ENCODE measurements around the gene MMP13. TPM values are rescaled to one million over a fixed set of nuclear protein-coding genes. Genes with fewer than 3 reads are reported as not detected.
"Not testable (repeated sequence)": the region's sequence is repeated elsewhere in the genome, so short reads cannot be mapped to it uniquely, and the experiment has no call there.

Gene MMP13
- not detected in 2 replicates for total RNA-seq (2014; rRNA removed; shearing (Covaris generic))

DNA sequence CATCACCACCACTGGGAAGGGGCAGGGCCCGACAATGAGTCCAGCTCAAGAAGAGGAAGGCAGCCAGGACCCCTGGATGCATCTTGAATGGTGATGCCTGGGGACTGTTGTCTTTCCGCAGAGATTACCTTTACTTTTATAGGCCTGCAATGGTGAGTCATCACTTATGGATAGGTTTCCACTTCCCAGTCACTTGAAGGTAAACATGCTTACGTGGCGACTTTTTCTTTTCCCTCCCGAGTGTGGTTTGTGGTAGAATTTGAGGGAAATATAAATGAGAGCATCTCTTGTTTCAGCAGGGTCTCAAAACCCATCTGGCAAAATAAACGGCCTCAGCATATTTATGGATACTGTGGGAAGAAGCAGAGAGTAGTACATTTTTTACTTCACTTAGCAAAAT, at the start of gene MMP13:
TSS of gene MMP13 (minus strand) at position 109 of the 400 bp plus-strand sequence. CDS start at position 82, 27 bp downstream.
- H3K36me3 ChIP-seq = no peaks in the 10 kb centered on the region
- no peaks in the 10 kb centered on the region for H3K27me3 ChIP-seq
- H3K27ac ChIP-seq = no peak within 1 kb of the TSS
- no peak within 1 kb of the TSS for H3K4me3 ChIP-seq
- DNase-seq = no peak
- H3K9me3 ChIP-seq (replicated peaks) = no peaks in the 10 kb centered on the region
- H3K4me1 ChIP-seq = no peaks in the 10 kb centered on the region

DNA sequence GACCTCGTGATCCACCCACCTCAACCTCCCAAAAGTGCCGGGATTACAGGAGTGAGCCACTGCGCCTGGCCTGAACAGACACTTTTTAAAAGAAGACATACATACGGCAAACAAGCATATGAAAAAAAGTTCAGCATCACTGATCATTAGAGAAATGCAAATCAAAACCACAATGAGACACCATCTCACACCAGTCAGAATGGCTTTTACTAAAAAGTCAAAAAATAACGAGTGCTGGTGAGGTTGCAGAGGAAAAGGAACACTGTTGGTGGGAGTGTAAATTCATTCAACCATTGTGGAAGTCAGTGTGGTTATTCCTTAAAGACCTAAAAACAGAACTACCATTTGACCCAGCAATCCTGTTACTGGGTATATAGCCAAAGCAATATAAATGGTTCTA, 48.7 kb upstream of the MMP13 start:
- H3K4me1 ChIP-seq; H3K4me3 ChIP-seq; H3K36me3 ChIP-seq; DNase-seq; H3K27me3 ChIP-seq; H3K27ac ChIP-seq; H3K9me3 ChIP-seq (replicated peaks): not testable (repeated sequence)

DNA sequence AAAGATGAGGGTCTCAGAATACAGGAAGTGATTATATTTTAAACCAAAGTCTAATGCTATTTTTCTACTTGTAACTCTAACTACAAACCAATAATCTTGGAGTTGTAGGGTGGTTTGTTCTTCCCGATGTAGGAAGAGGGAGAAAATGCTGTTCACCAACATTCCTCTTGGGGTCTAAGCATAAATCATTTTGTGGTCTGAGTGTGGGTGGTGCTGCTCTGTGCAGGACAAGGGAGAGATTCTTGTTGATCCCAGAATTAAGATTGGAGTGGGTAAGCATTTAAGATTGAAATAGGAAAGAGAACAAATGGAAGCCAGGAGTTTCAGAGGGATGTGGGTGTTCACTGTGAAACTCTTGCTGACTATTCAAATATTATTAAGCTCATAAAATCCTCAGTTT, 38.6 kb upstream of the MMP13 start:
- DNase-seq = no peak
- Histone ChIP-seq H3K36me3 (no peaks in the 10 kb centered on the region), H3K9me3 (replicated peaks) (no peaks in the 10 kb centered on the region), H3K27me3 (no peaks in the 10 kb centered on the region), H3K27ac (no peak overlapping the region), H3K4me1 (peaks cover 4% of the 10 kb centered on the region; the same call in 1 of the 2 replicates), H3K4me3 (no peak overlapping the region)

DNA sequence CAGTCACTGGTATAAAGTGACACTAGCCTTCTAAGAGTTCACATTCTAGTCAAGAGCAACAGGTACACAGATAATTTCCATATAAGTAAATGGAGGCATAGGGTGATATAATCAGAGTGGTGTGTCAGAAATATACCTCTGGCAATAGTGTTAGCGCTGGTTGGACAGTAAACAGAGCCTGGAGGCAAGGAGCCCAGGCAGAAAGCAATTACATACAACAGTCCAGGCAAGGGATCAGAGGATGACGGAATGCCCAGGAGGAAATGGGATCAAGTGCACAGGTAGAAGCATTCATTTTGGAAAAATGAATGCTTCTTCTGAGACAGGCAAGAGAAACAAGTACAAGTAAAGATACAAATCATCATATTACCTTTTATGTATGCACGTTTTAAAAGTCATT, 36.2 kb upstream of the MMP13 start:
- H3K4me1 ChIP-seq = peaks cover 4% of the 10 kb centered on the region; the same call in 1 of the 2 replicates
- H3K27me3 ChIP-seq = no peaks in the 10 kb centered on the region
- no peaks in the 10 kb centered on the region for H3K9me3 ChIP-seq (replicated peaks)
- no peak for DNase-seq
- H3K36me3 ChIP-seq = no peaks in the 10 kb centered on the region
- H3K27ac ChIP-seq = no peak overlapping the region
- H3K4me3 ChIP-seq = no peak overlapping the region

DNA sequence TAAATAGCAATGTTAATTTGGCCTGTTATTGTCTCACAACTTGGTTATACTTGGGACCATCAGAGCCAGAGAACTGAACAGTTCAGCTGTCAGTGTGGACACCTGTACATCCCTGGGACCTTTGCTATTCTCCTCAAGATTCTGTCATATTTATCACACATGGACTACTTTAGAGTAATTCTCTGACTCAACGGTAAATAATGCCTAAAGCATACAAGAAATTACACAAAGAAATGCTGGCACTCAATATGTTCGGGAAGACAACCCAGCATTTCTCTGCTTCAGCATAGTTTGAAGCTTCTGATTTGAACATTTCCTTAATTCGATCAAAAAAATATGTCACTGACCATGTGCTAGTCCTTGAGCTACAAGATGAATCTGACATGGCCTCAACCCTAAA, 34.6 kb upstream of the MMP13 start:
- H3K4me1 ChIP-seq = no peaks in the 10 kb centered on the region
- no peaks in the 10 kb centered on the region for H3K27me3 ChIP-seq
- no peaks in the 10 kb centered on the region for H3K36me3 ChIP-seq

DNA sequence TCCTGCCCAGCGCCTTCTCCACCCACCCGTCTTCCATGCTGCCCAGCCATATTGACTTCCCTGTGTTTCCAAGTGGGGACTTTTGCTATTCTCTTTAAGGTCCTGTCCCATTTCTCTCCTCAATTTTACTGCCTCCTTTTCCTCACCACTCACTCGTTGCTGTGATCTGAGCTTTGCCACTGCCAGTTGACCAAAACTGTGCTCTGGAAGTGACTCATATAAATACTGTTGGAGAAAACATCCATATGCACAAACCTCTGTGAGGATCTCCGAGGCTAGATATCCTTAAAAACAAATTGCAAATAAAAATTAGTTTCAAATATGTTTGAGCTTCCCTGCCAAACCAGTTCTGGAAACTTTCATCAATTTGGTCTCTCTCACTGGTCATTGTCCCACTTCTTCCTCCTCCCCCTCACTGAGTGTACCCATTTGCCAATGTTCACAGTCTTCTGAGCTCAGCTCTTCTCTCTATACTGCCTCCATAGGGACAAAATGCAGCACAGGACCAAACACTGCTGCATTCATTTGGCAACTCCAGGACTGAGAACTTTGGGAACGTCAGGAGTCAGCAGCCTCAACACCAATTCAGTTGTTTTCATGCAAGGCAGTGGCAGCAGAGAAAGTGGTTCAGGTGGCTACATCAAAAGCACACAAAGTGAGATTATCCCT, 34.0 kb upstream of the MMP13 start:
- DNase-seq = no peak
- H3K4me1 ChIP-seq = no peaks in the 10 kb centered on the region
- H3K4me3 ChIP-seq = no peak overlapping the region
- H3K36me3 ChIP-seq = no peaks in the 10 kb centered on the region
- H3K9me3 ChIP-seq (replicated peaks) = no peaks in the 10 kb centered on the region
- no peaks in the 10 kb centered on the region for H3K27me3 ChIP-seq
- H3K27ac ChIP-seq = no peak overlapping the region

More for the DNA sequence above, 34.6 kb upstream of the MMP13 start:
- H3K4me3 ChIP-seq = no peak overlapping the region
- H3K9me3 ChIP-seq (replicated peaks) = no peaks in the 10 kb centered on the region
- no peak overlapping the region for H3K27ac ChIP-seq
- no peak for DNase-seq

DNA sequence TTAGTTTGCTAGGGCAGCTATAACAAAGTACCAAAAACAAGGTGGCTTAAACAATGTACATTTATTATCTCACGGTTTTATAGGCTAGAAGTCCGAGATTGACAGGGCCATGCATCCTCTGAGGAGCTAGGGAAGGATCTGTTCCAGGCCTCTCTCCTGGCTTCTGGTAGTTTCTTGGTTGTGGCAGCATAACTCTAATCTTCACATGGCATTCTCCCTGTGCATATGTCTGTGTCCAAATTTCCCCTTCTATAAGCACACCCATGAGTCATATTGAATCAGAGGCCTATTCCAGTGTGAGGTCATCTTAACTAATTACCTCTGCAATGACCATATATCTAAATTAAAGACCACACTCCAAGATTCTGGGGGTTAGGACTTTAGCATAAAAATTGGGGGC, 31.3 kb upstream of the MMP13 start:
- no peak for DNase-seq
- Histone ChIP-seq H3K9me3 (replicated peaks) (no peaks in the 10 kb centered on the region), H3K36me3 (no peaks in the 10 kb centered on the region), H3K27me3 (no peaks in the 10 kb centered on the region), H3K4me1 (no peaks in the 10 kb centered on the region), H3K4me3 (no peak overlapping the region), H3K27ac (no peak overlapping the region)

DNA sequence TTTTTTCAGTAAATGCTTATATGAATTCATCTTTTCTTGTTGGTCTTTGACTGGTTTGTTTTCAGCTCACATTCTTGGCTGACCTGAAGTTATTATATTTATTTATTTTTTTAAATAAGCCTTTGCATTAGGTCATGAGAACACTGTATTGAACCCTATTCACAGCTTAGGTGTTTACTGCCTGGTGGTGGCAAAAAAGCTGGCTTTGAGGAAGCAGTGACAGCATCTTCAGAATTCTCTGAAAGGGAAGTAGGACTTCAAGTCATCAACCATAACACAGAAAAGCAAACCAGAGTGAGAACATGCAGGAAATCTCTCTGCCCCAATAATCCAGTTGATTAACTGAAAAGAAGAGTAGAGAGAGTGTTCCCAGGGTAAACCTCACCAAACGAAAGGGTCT, 30.3 kb upstream of the MMP13 start:
- no peak for DNase-seq
- no peaks in the 10 kb centered on the region for H3K36me3 ChIP-seq
- no peaks in the 10 kb centered on the region for H3K27me3 ChIP-seq
- H3K27ac ChIP-seq = no peak overlapping the region
- no peaks in the 10 kb centered on the region for H3K9me3 ChIP-seq (replicated peaks)
- no peaks in the 10 kb centered on the region for H3K4me1 ChIP-seq
- H3K4me3 ChIP-seq = no peak overlapping the region

DNA sequence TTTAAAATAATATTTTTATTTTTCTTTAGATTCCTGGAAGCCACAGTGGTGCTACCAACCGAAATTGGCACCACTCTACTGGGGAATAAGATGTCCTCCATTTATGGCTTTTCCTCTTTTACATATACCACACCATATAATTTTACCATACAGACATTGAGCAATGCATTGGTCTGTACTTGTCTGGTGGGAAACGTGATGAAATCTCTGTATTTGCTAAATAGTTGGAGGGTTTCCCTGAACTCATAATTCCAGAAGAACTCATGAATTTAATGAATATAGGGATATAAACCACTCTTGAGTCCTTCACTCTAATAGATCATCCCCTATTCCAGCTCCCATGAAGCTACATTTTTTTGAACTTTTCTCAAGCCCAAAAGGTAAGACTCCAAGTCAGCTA, 28.0 kb upstream of the MMP13 start:
- Histone ChIP-seq H3K4me3 (no peak overlapping the region), H3K36me3 (no peaks in the 10 kb centered on the region), H3K4me1 (no peaks in the 10 kb centered on the region), H3K27me3 (no peaks in the 10 kb centered on the region), H3K9me3 (replicated peaks) (no peaks in the 10 kb centered on the region), H3K27ac (no peak overlapping the region)
- no peak for DNase-seq

DNA sequence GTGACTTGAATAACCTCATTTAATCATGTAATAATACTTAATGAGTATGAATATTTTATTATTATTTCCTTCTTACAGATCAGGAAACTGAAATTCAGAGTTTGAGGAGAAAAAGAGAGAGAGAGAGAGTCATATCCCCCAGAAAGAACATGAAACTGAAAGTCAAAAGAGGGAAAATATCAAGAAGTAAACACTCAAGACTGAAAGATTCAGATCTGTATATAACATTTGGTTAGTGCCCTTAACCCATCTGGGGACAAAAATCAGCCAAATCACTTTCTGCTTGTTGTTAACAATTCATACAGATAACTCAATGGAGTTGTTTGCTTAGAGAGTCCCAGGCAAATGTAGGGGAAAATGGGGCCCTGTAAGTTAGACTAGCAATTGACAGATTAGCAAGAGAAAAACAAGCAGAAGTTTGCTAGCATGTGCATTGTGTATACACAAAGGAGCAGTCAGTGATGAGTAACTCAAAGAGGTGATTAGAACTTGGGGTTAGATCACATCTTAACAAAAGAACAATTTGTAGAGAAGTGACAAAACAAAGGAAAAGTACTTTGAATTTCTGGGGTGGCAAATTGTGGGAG, 25.9 kb upstream of the MMP13 start:
- no peaks in the 10 kb centered on the region for H3K9me3 ChIP-seq (replicated peaks)
- no peak overlapping the region for H3K4me3 ChIP-seq
- H3K27me3 ChIP-seq = no peaks in the 10 kb centered on the region
- no peaks in the 10 kb centered on the region for H3K4me1 ChIP-seq
- DNase-seq = no peak
- H3K36me3 ChIP-seq = no peaks in the 10 kb centered on the region
- H3K27ac ChIP-seq = no peak overlapping the region

DNA sequence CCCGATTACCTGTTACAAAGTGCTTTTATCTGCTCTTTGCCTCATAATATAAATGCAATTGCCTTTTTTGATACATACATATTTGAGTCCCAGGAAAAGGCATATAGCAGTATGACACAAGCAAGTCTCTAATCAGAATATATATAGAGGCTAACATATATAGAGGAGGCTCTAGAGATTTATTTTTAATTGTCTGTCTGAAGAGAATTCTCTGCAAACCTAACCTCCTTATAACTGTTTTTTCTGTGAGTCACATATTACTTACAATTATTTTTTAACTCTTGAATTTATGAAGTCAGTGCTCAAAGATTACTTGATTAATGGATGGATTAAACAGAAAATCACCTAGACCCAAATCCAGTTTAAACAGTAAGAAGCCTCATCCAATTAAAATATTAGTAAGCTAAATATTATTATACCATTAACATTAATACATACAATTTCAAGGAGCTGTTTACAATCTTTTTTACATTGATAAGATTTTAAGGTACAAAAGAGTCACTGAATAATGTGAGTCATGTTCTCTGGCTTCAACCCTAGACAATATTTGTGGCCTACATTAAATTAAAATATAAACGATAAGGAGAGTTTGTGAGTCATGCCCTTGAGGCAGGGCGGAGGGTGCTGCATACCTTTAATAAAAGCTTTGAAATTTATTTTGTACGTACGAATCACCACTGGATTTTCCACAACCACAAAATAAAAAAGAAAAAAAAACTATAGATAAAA, 19.2 kb upstream of the MMP13 start:
- Histone ChIP-seq H3K27ac (no peak overlapping the region), H3K4me3 (no peak overlapping the region), H3K4me1 (no peaks in the 10 kb centered on the region), H3K36me3 (no peaks in the 10 kb centered on the region), H3K9me3 (replicated peaks) (no peaks in the 10 kb centered on the region), H3K27me3 (no peaks in the 10 kb centered on the region)
- no peak for DNase-seq

DNA sequence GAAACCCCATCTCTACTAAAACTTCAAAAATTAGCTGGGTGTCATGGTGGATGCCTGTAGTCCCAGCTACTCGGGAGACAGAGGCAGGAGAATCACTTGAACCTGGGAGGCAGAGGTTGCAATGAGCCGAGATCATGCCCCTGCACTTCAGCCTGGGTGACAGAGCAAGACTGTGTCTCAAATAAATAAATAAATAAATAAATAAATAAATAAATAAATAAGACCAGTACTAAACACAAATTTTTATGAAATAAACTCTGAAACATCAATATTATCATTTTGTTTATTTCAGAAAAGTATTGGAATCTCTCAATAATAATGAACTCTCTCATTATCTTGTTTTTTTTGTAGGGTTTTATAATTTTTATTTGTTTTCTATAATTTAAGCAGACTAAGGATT, 18.2 kb upstream of the MMP13 start:
- H3K9me3 ChIP-seq (replicated peaks); DNase-seq; H3K27me3 ChIP-seq; H3K4me1 ChIP-seq; H3K4me3 ChIP-seq; H3K36me3 ChIP-seq; H3K27ac ChIP-seq: not testable (repeated sequence)

DNA sequence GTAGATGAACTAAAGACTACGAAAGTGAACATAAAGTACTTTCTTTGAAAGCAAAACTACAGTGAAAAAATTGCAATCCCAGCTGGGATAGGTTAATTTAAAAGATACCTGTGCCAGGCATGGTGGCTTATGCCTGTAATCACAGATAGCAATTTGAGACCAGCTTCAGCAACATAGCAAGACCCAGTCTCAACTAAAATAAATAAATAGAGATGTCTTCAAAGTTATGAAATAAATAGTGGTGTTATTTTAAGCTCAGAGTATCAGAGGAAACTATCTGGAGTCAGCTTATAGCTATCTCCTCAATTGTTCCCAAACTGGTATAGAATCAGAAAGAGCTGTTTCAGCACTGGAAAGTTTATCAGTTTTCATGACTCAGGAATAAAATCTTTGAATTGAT, 17.3 kb upstream of the MMP13 start:
- Histone ChIP-seq H3K36me3 (no peaks in the 10 kb centered on the region), H3K9me3 (replicated peaks) (no peaks in the 10 kb centered on the region), H3K27me3 (no peaks in the 10 kb centered on the region), H3K27ac (no peak overlapping the region), H3K4me3 (no peak overlapping the region), H3K4me1 (no peaks in the 10 kb centered on the region)
- no peak for DNase-seq

DNA sequence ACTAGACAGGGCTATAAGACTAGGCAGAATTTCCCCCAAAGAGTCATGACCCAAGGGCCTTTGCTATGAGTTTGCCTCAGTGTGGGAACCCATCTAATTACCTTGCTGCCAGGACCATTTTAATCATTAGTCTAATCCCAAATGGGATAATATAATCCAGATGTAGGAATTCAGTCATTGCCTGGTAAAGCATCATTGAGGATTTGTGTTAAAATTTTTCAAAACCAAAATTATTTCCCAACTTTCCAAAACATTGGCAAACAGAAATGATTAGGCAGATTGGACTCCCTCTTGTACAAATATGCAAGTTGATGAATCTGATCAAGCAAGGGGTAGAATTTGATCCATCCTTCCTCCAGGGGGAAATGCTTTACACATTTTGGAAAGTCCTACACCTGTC, 16.2 kb upstream of the MMP13 start:
- H3K4me3 ChIP-seq = no peak overlapping the region
- H3K27ac ChIP-seq = no peak overlapping the region
- H3K9me3 ChIP-seq (replicated peaks) = no peaks in the 10 kb centered on the region
- no peaks in the 10 kb centered on the region for H3K4me1 ChIP-seq
- DNase-seq = no peak
- H3K36me3 ChIP-seq = no peaks in the 10 kb centered on the region
- no peaks in the 10 kb centered on the region for H3K27me3 ChIP-seq

DNA sequence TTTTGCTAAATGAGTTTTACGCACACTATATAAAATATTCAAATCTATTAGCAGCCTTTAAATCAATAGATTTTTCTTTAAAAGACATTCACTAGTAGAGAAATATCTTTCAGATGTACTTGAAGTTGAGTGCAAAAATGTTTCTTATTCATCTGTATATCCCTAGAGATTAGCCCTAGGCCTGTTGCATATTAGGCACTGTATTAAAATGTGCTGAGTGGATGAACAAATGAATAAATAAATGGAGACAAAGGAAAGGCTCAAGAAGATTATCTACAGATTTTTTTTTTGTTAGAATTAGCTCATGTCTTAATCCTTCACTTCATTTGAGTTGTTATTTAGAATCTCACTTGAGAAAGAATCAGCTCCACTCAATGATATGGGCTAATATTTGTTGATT, 12.0 kb upstream of the MMP13 start:
- H3K4me1 ChIP-seq = no peaks in the 10 kb centered on the region
- no peaks in the 10 kb centered on the region for H3K36me3 ChIP-seq
- H3K4me3 ChIP-seq = no peak overlapping the region
- DNase-seq = no peak
- no peaks in the 10 kb centered on the region for H3K9me3 ChIP-seq (replicated peaks)
- no peak overlapping the region for H3K27ac ChIP-seq
- H3K27me3 ChIP-seq = no peaks in the 10 kb centered on the region
